Kidney epithelial cell (primary cell): ENCODE results near the gene FSTL5. TPM values are rescaled to one million over a fixed set of nuclear protein-coding genes. Genes with fewer than 3 reads are reported as not detected.

Experiments used
- DNase-seq: peaks from one replicate; pipeline ENCODE4 v3.0.0-alpha.2; 2010; ENCODE audit warnings: low read depth
- H3K27me3 ChIP-seq: 2 replicates; pipeline ENCODE4 v1.6.0; 2011; ENCODE audit warnings: low read length; ENCODE audit not compliant: control insufficient read depth, insufficient read depth
- H3K36me3 ChIP-seq: 2 replicates; pipeline ENCODE4 v1.5.1; 2011; ENCODE audit warnings: low read length; ENCODE audit not compliant: control insufficient read depth, insufficient read depth
- H3K4me3 ChIP-seq: 2 replicates; pipeline ENCODE4 v1.5.1; 2011; ENCODE audit warnings: low read depth, mild to moderate bottlenecking, control low read depth, low read length
- CTCF ChIP-seq: IDR thresholded peaks from 2 replicates; pipeline ENCODE4 v1.5.1; 2011; ENCODE audit warnings: mild to moderate bottlenecking, moderate library complexity, low read length, control low read depth, inconsistent platforms; ENCODE audit not compliant: insufficient read depth, poor library complexity, severe bottlenecking
- total RNA-seq: library from RNA; depleted of rRNA; stranded (reverse); fragments of >200 nt; gene quantifications from 2 replicates; pipeline ENCODE4 v1.2.3, GENCODE V29; 2015

FSTL5 gene
- total RNA-seq, 1 donor from 2014 or later = not detected

- H3K27me3 ChIP-seq = no peaks in the 10 kb centered on the region
- DNase-seq = no peak
- no peak for TF ChIP-seq CTCF
Observed at GRCh38 chr4:162017863-162018262, 145.9 kb downstream of the FSTL5 start.

GRCh38 chr4:162016991-162017390 is 146.8 kb downstream of the FSTL5 start:
- no peak for DNase-seq
- Histone ChIP-seq H3K27me3 (no peaks in the 10 kb centered on the region), H3K36me3 (no peaks in the 10 kb centered on the region), H3K4me3 (no peak overlapping the region)
- TF ChIP-seq CTCF = no peak

More at GRCh38 chr4:162017863-162018262, 145.9 kb downstream of the FSTL5 start:
- Histone ChIP-seq H3K36me3 (no peaks in the 10 kb centered on the region), H3K4me3 (no peak overlapping the region)

- no peak for DNase-seq
- H3K4me3 ChIP-seq = no peak overlapping the region
- no peak for TF ChIP-seq CTCF
- H3K27me3 ChIP-seq = no peaks in the 10 kb centered on the region
- no peaks in the 10 kb centered on the region for H3K36me3 ChIP-seq
Observed at GRCh38 chr4:162016219-162016618, 147.6 kb downstream of the FSTL5 start.

- no peaks in the 10 kb centered on the region for H3K36me3 ChIP-seq
- DNase-seq = no peak
- TF ChIP-seq CTCF = no peak
- H3K27me3 ChIP-seq = no peaks in the 10 kb centered on the region
- no peak overlapping the region for H3K4me3 ChIP-seq
Observed at GRCh38 chr4:162015090-162015489, 148.7 kb downstream of the FSTL5 start.

- Histone ChIP-seq H3K4me3 (no peak overlapping the region), H3K27me3 (no peaks in the 10 kb centered on the region), H3K36me3 (no peaks in the 10 kb centered on the region)
- DNase-seq = no peak
- TF ChIP-seq CTCF = no peak
Observed at GRCh38 chr4:162011089-162011488, 152.7 kb downstream of the FSTL5 start.

- no peak for DNase-seq
- H3K27me3 ChIP-seq = no peaks in the 10 kb centered on the region
- H3K4me3 ChIP-seq = no peak overlapping the region
- no peaks in the 10 kb centered on the region for H3K36me3 ChIP-seq
- no peak for TF ChIP-seq CTCF
Observed at GRCh38 chr4:162010362-162010761, 153.4 kb downstream of the FSTL5 start.
